Natural killer cell treated with Interleukin-12 subunit alpha and Interleukin-12 subunit beta and Interleukin-15 and Interleukin-18, amount 100 ng/mL, for 72 hours (primary cell): ENCODE measurements around the gene ATP6V1C2. TPM values are rescaled to one million over a fixed set of nuclear protein-coding genes. Genes with fewer than 3 reads are reported as not detected.
"Not testable (repeated sequence)": the region's sequence is repeated elsewhere in the genome, so short reads cannot be mapped to it uniquely, and the experiment has no call there.

Experiments used
- ATAC-seq, 2 donors: fragments of 150-1000 bp; cut with Tn5 transposase in 1 of 2; sonication (Bioruptor Pico), chemical (Tn5 transposase) in 1 of 2; 2 replicates each; pipeline ENCODE4 v1.10.0; 2021
- DNase-seq: peaks from one replicate; pipeline ENCODE4 v3.0.0; 2022; ENCODE audit warnings: low spot score
- H3K27ac Mint-ChIP-seq, 2 donors: 1 replicate in 1 of 2; 2 replicates in 1 of 2; pipeline ENCODE4 v1.8.0; 2022; ENCODE audit warnings: mixed read lengths in 2 of 2, mild to moderate bottlenecking in 1 of 2, moderate library complexity in 1 of 2
- H3K27me3 Mint-ChIP-seq, 2 donors: 1 replicate in 1 of 2; 2 replicates in 1 of 2; pipeline ENCODE4 v1.8.0; 2022; ENCODE audit warnings: mixed read lengths in 2 of 2
- H3K36me3 Mint-ChIP-seq: one replicate; pipeline ENCODE4 v1.8.0; 2022; ENCODE audit warnings: mixed read lengths
- H3K4me1 Mint-ChIP-seq, 2 donors: 1 replicate in 1 of 2; 2 replicates in 1 of 2; pipeline ENCODE4 v1.8.0; 2022; ENCODE audit warnings: low read depth in 2 of 2, mixed read lengths in 2 of 2, mild to moderate bottlenecking in 1 of 2
- H3K4me3 Mint-ChIP-seq: one replicate; pipeline ENCODE4 v1.8.0; 2022; ENCODE audit warnings: mixed read lengths
- H3K9me3 Mint-ChIP-seq: 2 replicates; pipeline ENCODE4 v1.8.0; 2022; ENCODE audit warnings: mixed read lengths
- total RNA-seq, 2 donors: library from RNA; stranded (reverse); gene quantifications; one replicate each; pipeline ENCODE4 v1.2.3, GENCODE V29; 2022

ATP6V1C2 gene
- total RNA-seq, 2 donors from 2014 or later, result not detected

GRCh38 chr2:10790228-10790973, 69.0 kb downstream of the ATP6V1C2 start:
- DNase-seq, result no peak
- H3K9me3 Mint-ChIP-seq, result no peaks in the 10 kb centered on the region
- peak overlapping the region; percentile 53 for H3K4me3 Mint-ChIP-seq
- peaks cover 22 to 26% of the 10 kb centered on the region in 2 donors for H3K4me1 Mint-ChIP-seq
- peak; percentile 89 to 90 for ATAC-seq
- H3K27me3 Mint-ChIP-seq, result no peaks in the 10 kb centered on the region
- H3K36me3 Mint-ChIP-seq, result peaks cover 36% of the 10 kb centered on the region
- peak overlapping the region; percentile 64 to 86 for H3K27ac Mint-ChIP-seq

- H3K4me1 Mint-ChIP-seq, result peaks cover 26 to 31% of the 10 kb centered on the region in 2 donors
- ATAC-seq (no peak), DNase-seq (no peak)
- no peak overlapping the region for H3K4me3 Mint-ChIP-seq
- H3K36me3 Mint-ChIP-seq, result peaks cover 30% of the 10 kb centered on the region
- peak overlapping the region; percentile 64 to 86 for H3K27ac Mint-ChIP-seq
- H3K27me3 Mint-ChIP-seq, result no peaks in the 10 kb centered on the region
- H3K9me3 Mint-ChIP-seq, result no peaks in the 10 kb centered on the region
These were observed 70.7 kb downstream of the ATP6V1C2 start for GRCh38 chr2:10792001-10792634.

- ATAC-seq, result no peak
- peaks cover 22 to 31% of the 10 kb centered on the region in 2 donors for H3K4me1 Mint-ChIP-seq
- no peak for DNase-seq
- H3K4me3 Mint-ChIP-seq, result no peak overlapping the region
- peaks cover 23% of the 10 kb centered on the region for H3K36me3 Mint-ChIP-seq
- peak overlapping the region; percentile 64 to 86 for H3K27ac Mint-ChIP-seq
- H3K27me3 Mint-ChIP-seq, result no peaks in the 10 kb centered on the region
- no peaks in the 10 kb centered on the region for H3K9me3 Mint-ChIP-seq
These were observed 71.4 kb downstream of the ATP6V1C2 start for GRCh38 chr2:10792660-10793400.

- DNase-seq (no peak), ATAC-seq (no peak)
- peaks cover 24% of the 10 kb centered on the region for H3K36me3 Mint-ChIP-seq
- no peaks in the 10 kb centered on the region for H3K9me3 Mint-ChIP-seq
- no peaks in the 10 kb centered on the region for H3K27me3 Mint-ChIP-seq
- no peak overlapping the region for H3K27ac Mint-ChIP-seq
- no peak overlapping the region for H3K4me3 Mint-ChIP-seq
- H3K4me1 Mint-ChIP-seq, result peaks cover 27 to 34% of the 10 kb centered on the region in 2 donors
These were observed 72.4 kb downstream of the ATP6V1C2 start for GRCh38 chr2:10793816-10794215.

GRCh38 chr2:10794876-10795275, 73.4 kb downstream of the ATP6V1C2 start:
- no peak overlapping the region for H3K27ac Mint-ChIP-seq
- H3K36me3 Mint-ChIP-seq, result peaks cover 31% of the 10 kb centered on the region
- H3K27me3 Mint-ChIP-seq, result no peaks in the 10 kb centered on the region
- H3K9me3 Mint-ChIP-seq, result no peaks in the 10 kb centered on the region
- no peak overlapping the region for H3K4me3 Mint-ChIP-seq
- H3K4me1 Mint-ChIP-seq, result peaks cover 30 to 41% of the 10 kb centered on the region in 2 donors
- DNase-seq (no peak), ATAC-seq (peak in 1 of 2 donors; percentile 47)

- Mint-ChIP-seq H3K27ac (no peak overlapping the region), H3K27me3 (no peaks in the 10 kb centered on the region), H3K36me3 (peaks cover 26% of the 10 kb centered on the region), H3K9me3 (no peaks in the 10 kb centered on the region), H3K4me1 (peaks cover 25 to 35% of the 10 kb centered on the region in 2 donors), H3K4me3 (no peak overlapping the region)
- ATAC-seq (no peak), DNase-seq (no peak)
These were observed 74.1 kb downstream of the ATP6V1C2 start for GRCh38 chr2:10795508-10796046.

- Mint-ChIP-seq H3K36me3 (peaks cover 18% of the 10 kb centered on the region), H3K4me1 (peaks cover 15 to 27% of the 10 kb centered on the region in 2 donors), H3K9me3 (no peaks in the 10 kb centered on the region), H3K27ac (no peak overlapping the region), H3K4me3 (no peak overlapping the region), H3K27me3 (no peaks in the 10 kb centered on the region)
- ATAC-seq (no peak), DNase-seq (no peak)
These were observed 75.3 kb downstream of the ATP6V1C2 start for GRCh38 chr2:10796703-10797102.

- Mint-ChIP-seq H3K4me1 (peaks cover 21 to 22% of the 10 kb centered on the region in 2 donors), H3K36me3 (peaks cover 22% of the 10 kb centered on the region), H3K9me3 (no peaks in the 10 kb centered on the region), H3K27me3 (no peaks in the 10 kb centered on the region), H3K4me3 (no peak overlapping the region), H3K27ac (no peak overlapping the region)
- DNase-seq, result no peak
- ATAC-seq, result no peak
These were observed 77.4 kb downstream of the ATP6V1C2 start for GRCh38 chr2:10798783-10799182.

- no peaks in the 10 kb centered on the region for H3K27me3 Mint-ChIP-seq
- ATAC-seq, result no peak
- peaks cover 22% of the 10 kb centered on the region for H3K36me3 Mint-ChIP-seq
- peaks cover 22% of the 10 kb centered on the region in 2 donors for H3K4me1 Mint-ChIP-seq
- no peaks in the 10 kb centered on the region for H3K9me3 Mint-ChIP-seq
- no peak overlapping the region for H3K4me3 Mint-ChIP-seq
- no peak for DNase-seq
- no peak overlapping the region for H3K27ac Mint-ChIP-seq
These were observed 78.7 kb downstream of the ATP6V1C2 start for GRCh38 chr2:10800163-10800562.

GRCh38 chr2:10802657-10803056, 81.2 kb downstream of the ATP6V1C2 start:
- H3K4me1 Mint-ChIP-seq, result peaks cover 23 to 24% of the 10 kb centered on the region in 2 donors
- DNase-seq, result no peak
- H3K9me3 Mint-ChIP-seq, result no peaks in the 10 kb centered on the region
- H3K36me3 Mint-ChIP-seq, result peaks cover 17% of the 10 kb centered on the region
- H3K27me3 Mint-ChIP-seq, result no peaks in the 10 kb centered on the region
- no peak overlapping the region for H3K27ac Mint-ChIP-seq
- ATAC-seq, result no peak
- no peak overlapping the region for H3K4me3 Mint-ChIP-seq

GRCh38 chr2:10805990-10806389, 84.6 kb downstream of the ATP6V1C2 start:
- H3K36me3 Mint-ChIP-seq, result peaks cover 11% of the 10 kb centered on the region

GRCh38 chr2:10806543-10806942, 85.1 kb downstream of the ATP6V1C2 start:
- DNase-seq (no peak), ATAC-seq (no peak)
- H3K36me3 Mint-ChIP-seq, result peaks cover 11% of the 10 kb centered on the region
- H3K4me3 Mint-ChIP-seq, result no peak overlapping the region
- no peaks in the 10 kb centered on the region for H3K27me3 Mint-ChIP-seq
- H3K9me3 Mint-ChIP-seq, result no peaks in the 10 kb centered on the region
- H3K4me1 Mint-ChIP-seq, result peaks cover 40 to 44% of the 10 kb centered on the region in 2 donors
- no peak overlapping the region for H3K27ac Mint-ChIP-seq

More at GRCh38 chr2:10805990-10806389, 84.6 kb downstream of the ATP6V1C2 start:
- DNase-seq, ATAC-seq, H3K27me3 Mint-ChIP-seq, H3K9me3 Mint-ChIP-seq, H3K27ac Mint-ChIP-seq, H3K4me3 Mint-ChIP-seq: not testable (repeated sequence)
- H3K4me1 Mint-ChIP-seq, result peaks cover 35 to 38% of the 10 kb centered on the region in 2 donors

GRCh38 chr2:10810202-10811161, 89.1 kb downstream of the ATP6V1C2 start:
- DNase-seq (no peak), ATAC-seq (no peak)
- H3K9me3 Mint-ChIP-seq, result no peaks in the 10 kb centered on the region
- H3K4me1 Mint-ChIP-seq, result peaks cover 33 to 34% of the 10 kb centered on the region in 2 donors
- H3K4me3 Mint-ChIP-seq, result peak overlapping the region; percentile 95
- H3K27me3 Mint-ChIP-seq, result no peaks in the 10 kb centered on the region
- H3K27ac Mint-ChIP-seq, result peak overlapping the region; percentile 77 to 96
- peaks cover 4% of the 10 kb centered on the region for H3K36me3 Mint-ChIP-seq
